Amygdala (tissue), 56 donors: Measurements from ENCODE around the gene DCDC1.

Experiments used
- DNase-seq, 56 donors: peaks; one replicate each; lab custom pipeline; 2025; lab: John Stamatoyannopoulos, UW

DCDC1 gene

GRCh38 chr11:31240340-31240904 lies 129.1 kb downstream of the DCDC1 start:
- peak in 8 of 56 donors; percentile 0 to 12 (median 3) for DNase-seq

- peak in 1 of 56 donors; percentile 3 for DNase-seq
Measured at GRCh38 chr11:31237819-31238760, 131.4 kb downstream of the DCDC1 start.

- no peak for DNase-seq
Measured at GRCh38 chr11:31236143-31236542, 133.4 kb downstream of the DCDC1 start.

- no peak for DNase-seq
Measured at GRCh38 chr11:31233425-31233824, 136.1 kb downstream of the DCDC1 start.

GRCh38 chr11:31231601-31232000 lies 137.9 kb downstream of the DCDC1 start:
- DNase-seq, result no peak

- DNase-seq, result no peak
Measured at GRCh38 chr11:31218847-31219246, 150.7 kb downstream of the DCDC1 start.

- DNase-seq, result no peak
Measured at GRCh38 chr11:31214372-31214771, 155.2 kb downstream of the DCDC1 start.

- DNase-seq, result no peak
Measured at GRCh38 chr11:31199378-31199777, 170.2 kb downstream of the DCDC1 start.

- DNase-seq, result no peak
Measured at GRCh38 chr11:31173926-31174680, 195.4 kb downstream of the DCDC1 start.

GRCh38 chr11:31160504-31161422 lies 208.8 kb downstream of the DCDC1 start:
- no peak for DNase-seq

GRCh38 chr11:31150841-31151240 lies 218.7 kb downstream of the DCDC1 start:
- no peak for DNase-seq

GRCh38 chr11:31150011-31150410 lies 219.5 kb downstream of the DCDC1 start:
- no peak for DNase-seq

- DNase-seq, result peak in 8 of 56 donors; percentile 1 to 44 (median 2)
Measured at GRCh38 chr11:31141789-31142188, 227.8 kb downstream of the DCDC1 start.

- DNase-seq, result no peak
Measured at GRCh38 chr11:31139479-31139878, 230.1 kb downstream of the DCDC1 start.

GRCh38 chr11:31132531-31133421 lies 236.8 kb downstream of the DCDC1 start:
- DNase-seq, result no peak

- no peak for DNase-seq
Measured at GRCh38 chr11:31131760-31132159, 237.8 kb downstream of the DCDC1 start.

- no peak for DNase-seq
Measured at GRCh38 chr11:31127290-31127689, 242.2 kb downstream of the DCDC1 start.

- DNase-seq, result no peak
Measured at GRCh38 chr11:31120428-31120827, 249.1 kb downstream of the DCDC1 start.

GRCh38 chr11:31118566-31118965 lies 251.0 kb downstream of the DCDC1 start:
- DNase-seq, result no peak
